ENCODE measurements around the gene SNRNP40.

DNA sequence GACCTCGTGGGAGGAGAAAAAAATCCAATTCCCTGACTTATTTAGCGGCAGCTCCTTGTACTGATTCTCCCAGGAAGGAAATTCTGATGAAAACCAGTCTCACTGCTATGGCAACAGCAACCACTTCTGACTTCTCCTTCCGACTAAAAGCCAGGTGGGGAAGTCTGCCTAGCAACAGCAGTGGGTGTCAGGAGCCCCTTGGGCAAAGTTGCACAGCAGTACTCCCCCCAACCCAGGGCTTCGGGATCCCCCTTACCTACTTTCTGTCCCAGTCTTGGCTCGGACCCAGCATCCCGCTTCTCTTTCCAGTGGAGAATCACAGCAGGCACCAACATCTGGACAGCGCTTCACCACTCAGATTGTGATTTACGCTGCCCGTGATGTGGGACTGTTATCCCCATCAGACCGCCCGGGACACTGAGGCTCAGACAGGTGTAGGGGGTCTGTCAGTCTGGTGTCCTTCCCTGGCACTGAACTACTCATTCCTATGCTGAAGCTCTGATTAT, 81.5 kb downstream of the SNRNP40 start:
- TF ChIP-seq REST (IDR thresholded peaks at IDR 0.05; ENCODE audit: unreplicated experiment) (no peak), EZH2phosphoT487 (IDR thresholded peaks at IDR 0.05; ENCODE audit: unreplicated experiment) (no peak), POLR2AphosphoS5 (IDR thresholded peaks at IDR 0.05; ENCODE audit: low read depth) (no peak)
